GM12878 (cell line): ENCODE data around the gene CREG1. TPM values are rescaled to one million over a fixed set of nuclear protein-coding genes. Genes with fewer than 3 reads are reported as not detected.

Experiments
- ASH2L ChIP-seq: fragments of 300-600, 200-600 bp; sonication (generic); IDR thresholded peaks from 2 replicates; pipeline ENCODE4 v1.6.1; 2017; ENCODE audit warnings: low read depth, mild to moderate bottlenecking, borderline replicate concordance
- CBX3 ChIP-seq: fragments of 200-600 bp; sonication (generic); IDR thresholded peaks from 2 replicates; pipeline ENCODE4 v1.6.1; 2016; ENCODE audit warnings: low read depth, borderline replicate concordance
- CEBPB ChIP-seq, 2 experiments: fragments of 150-350 bp in 1 of 2; IDR thresholded peaks; 2 replicates each; pipeline ENCODE4 v1.6.1; 2012 to 2014; ENCODE audit warnings: low read depth in 2 of 2, low read length in 2 of 2, borderline replicate concordance in 1 of 2, inconsistent platforms in 1 of 2
- CHD1 ChIP-seq: IDR thresholded peaks from 2 replicates; pipeline ENCODE4 v1.6.1; 2012; ENCODE audit warnings: low read depth, low read length, improper control_type of control experiment
- EED ChIP-seq: sonication (generic); IDR thresholded peaks from 2 replicates; pipeline ENCODE4 v1.6.1; 2016; ENCODE audit warnings: antibody characterized with exemption, low read depth
- ETV6 ChIP-seq, 2 experiments: fragments of 450-650 bp in 1 of 2; IDR thresholded peaks in 1 of 2; conservative IDR thresholded peaks in 1 of 2; 2 replicates each; pipeline ENCODE4 v1.6.1; 2014; ENCODE audit warnings: antibody characterized with exemption in 1 of 2, borderline replicate concordance in 1 of 2, low read depth in 1 of 2, mild to moderate bottlenecking in 1 of 2, moderate library complexity in 1 of 2
- IKZF2 ChIP-seq, 2 experiments: fragments of 450-650 bp; IDR thresholded peaks; 2 replicates each; pipeline ENCODE4 v1.6.1; 2017; ENCODE audit warnings: mild to moderate bottlenecking in 2 of 2, moderate library complexity in 2 of 2
- IRF4 ChIP-seq: IDR thresholded peaks from 2 replicates; pipeline ENCODE4 v1.6.1; 2011; ENCODE audit warnings: low read depth, low read length
- JUNB ChIP-seq: IDR thresholded peaks from 2 replicates; pipeline ENCODE4 v1.6.1; 2016; ENCODE audit warnings: antibody characterized with exemption, mild to moderate bottlenecking
- KAT2A ChIP-seq: conservative IDR thresholded peaks from 2 replicates; pipeline ENCODE4 v1.6.1; 2011; ENCODE audit warnings: low read depth, low read length; ENCODE audit not compliant: control insufficient read depth
- MYB ChIP-seq: fragments of 150-350 bp; IDR thresholded peaks from 2 replicates; pipeline ENCODE4 v1.6.1; 2014; ENCODE audit warnings: mild to moderate bottlenecking, low read depth, low read length, borderline replicate concordance
- NFIC ChIP-seq: IDR thresholded peaks from 2 replicates; pipeline ENCODE4 v1.6.1; 2012; ENCODE audit warnings: low read depth, mild to moderate bottlenecking, inconsistent platforms, low read length, moderate library complexity
- NFYB ChIP-seq: IDR thresholded peaks from 2 replicates; pipeline ENCODE4 v1.6.1; 2011; ENCODE audit warnings: low read depth, mild to moderate bottlenecking, low read length, improper control_type of control experiment, moderate library complexity; ENCODE audit not compliant: insufficient read depth
- PAX5 ChIP-seq: IDR thresholded peaks from 2 replicates; pipeline ENCODE4 v1.6.1; 2011; ENCODE audit warnings: low read depth, low read length, borderline replicate concordance
- PML ChIP-seq: IDR thresholded peaks from 2 replicates; pipeline ENCODE4 v1.6.1; 2012; ENCODE audit warnings: low read length, inconsistent platforms
- RELA ChIP-seq: fragments of 450-650 bp; IDR thresholded peaks from 2 replicates; pipeline ENCODE4 v1.8.0; 2014; ENCODE audit warnings: borderline replicate concordance; ENCODE audit not compliant: partially characterized antibody
- RUNX3 ChIP-seq: IDR thresholded peaks from 2 replicates; pipeline ENCODE4 v1.6.1; 2012; ENCODE audit warnings: low read length, inconsistent platforms
- SMAD1 ChIP-seq: fragments of 450-650 bp; IDR thresholded peaks from 2 replicates; pipeline ENCODE4 v1.6.1; 2018; ENCODE audit warnings: mild to moderate bottlenecking, low read depth; ENCODE audit not compliant: partially characterized antibody
- SMC3 ChIP-seq: IDR thresholded peaks from 2 replicates; pipeline ENCODE4 v1.6.1; 2011; ENCODE audit warnings: low read length, improper control_type of control experiment, borderline replicate concordance
- SPI1 ChIP-seq: IDR thresholded peaks from 2 replicates; pipeline ENCODE4 v1.6.1; 2011; ENCODE audit warnings: low read depth, mild to moderate bottlenecking, low read length, moderate library complexity, borderline replicate concordance; ENCODE audit not compliant: insufficient read depth
- SRF ChIP-seq, 2 experiments: IDR thresholded peaks; 2 replicates each; pipeline ENCODE4 v1.6.1; 2011; ENCODE audit warnings: low read depth in 2 of 2, low read length in 2 of 2, mild to moderate bottlenecking in 1 of 2, moderate library complexity in 1 of 2
- TBL1XR1 ChIP-seq: IDR thresholded peaks from 2 replicates; pipeline ENCODE4 v1.6.1; 2012; ENCODE audit warnings: low read depth, low read length, improper control_type of control experiment
- TCF12 ChIP-seq: IDR thresholded peaks from 2 replicates; pipeline ENCODE4 v1.6.1; 2011; ENCODE audit warnings: low read depth, mild to moderate bottlenecking, low read length
- ZBED1 ChIP-seq: IDR thresholded peaks from 2 replicates; pipeline ENCODE4 v1.6.1; 2016; ENCODE audit warnings: borderline replicate concordance
- ZNF217 ChIP-seq: fragments of 450-650 bp; IDR thresholded peaks from 2 replicates; pipeline ENCODE4 v1.6.1; 2017; ENCODE audit warnings: antibody characterized with exemption, mild to moderate bottlenecking
- ZNF384 ChIP-seq: IDR thresholded peaks from 2 replicates; pipeline ENCODE4 v1.6.1; 2012; ENCODE audit warnings: low read depth, mild to moderate bottlenecking, low read length, improper control_type of control experiment, borderline replicate concordance
- ZNF622 ChIP-seq: fragments of 450-650 bp; IDR thresholded peaks from 2 replicates; pipeline ENCODE4 v1.6.1; 2017; ENCODE audit warnings: mild to moderate bottlenecking, inconsistent platforms
- ZSCAN29 ChIP-seq: fragments of 450-650 bp; IDR thresholded peaks from 2 replicates; pipeline ENCODE4 v1.6.1; 2017; ENCODE audit warnings: mild to moderate bottlenecking, moderate library complexity
- polyA plus RNA-seq, 11 experiments: library from polyadenylated mRNA; depleted of rRNA in 4 of 11; unstranded in 6 of 11; stranded (reverse) in 5 of 11; fragments of >200 nt; fragmentation: Nextera tagmentation in 4 of 11; fragmentation: Illumina TruSeq in 1 of 11; extraction: Ambion mirVana in 4 of 11; extraction: Trizol in 1 of 11; gene quantifications; 1 replicate in 1 of 11; 2 replicates in 10 of 11; pipeline versions ENCODE4 v1.2.1 to v1.2.3, GENCODE V29; 2011 to 2016; ENCODE audit warnings: inconsistent platforms in 2 of 11, missing spikeins in 2 of 11, low read depth in 1 of 11
- total RNA-seq, 4 experiments: library from RNA; depleted of rRNA in 3 of 4; stranded (reverse); fragments of >200 nt in 3 of 4; fragmentation: Illumina TruSeq in 1 of 4; extraction: Trizol in 1 of 4; gene quantifications; 2 replicates each; pipeline versions ENCODE4 v1.2.1 to v1.2.3, GENCODE V29; 2013 to 2021
- TF ChIP-seq, protein P1 (sequence below): fragments of 450-650 bp; IDR thresholded peaks from 2 replicates; pipeline ENCODE4 v1.6.1; 2014; ENCODE audit warnings: mild to moderate bottlenecking
- TF ChIP-seq, protein P2 (sequence below): fragments of 450-650 bp; IDR thresholded peaks from 2 replicates; pipeline ENCODE4 v1.6.1; 2018; ENCODE audit warnings: mild to moderate bottlenecking, low read depth, moderate library complexity; ENCODE audit not compliant: partially characterized antibody

CREG1 gene
- total and polyA plus RNA-seq, 10 of the 15 experiments (the other 5 are each of a cell fraction or from before 2014, with no cell fraction given) = 5.3 to 43.8 (median 22.1) TPM

DNA sequence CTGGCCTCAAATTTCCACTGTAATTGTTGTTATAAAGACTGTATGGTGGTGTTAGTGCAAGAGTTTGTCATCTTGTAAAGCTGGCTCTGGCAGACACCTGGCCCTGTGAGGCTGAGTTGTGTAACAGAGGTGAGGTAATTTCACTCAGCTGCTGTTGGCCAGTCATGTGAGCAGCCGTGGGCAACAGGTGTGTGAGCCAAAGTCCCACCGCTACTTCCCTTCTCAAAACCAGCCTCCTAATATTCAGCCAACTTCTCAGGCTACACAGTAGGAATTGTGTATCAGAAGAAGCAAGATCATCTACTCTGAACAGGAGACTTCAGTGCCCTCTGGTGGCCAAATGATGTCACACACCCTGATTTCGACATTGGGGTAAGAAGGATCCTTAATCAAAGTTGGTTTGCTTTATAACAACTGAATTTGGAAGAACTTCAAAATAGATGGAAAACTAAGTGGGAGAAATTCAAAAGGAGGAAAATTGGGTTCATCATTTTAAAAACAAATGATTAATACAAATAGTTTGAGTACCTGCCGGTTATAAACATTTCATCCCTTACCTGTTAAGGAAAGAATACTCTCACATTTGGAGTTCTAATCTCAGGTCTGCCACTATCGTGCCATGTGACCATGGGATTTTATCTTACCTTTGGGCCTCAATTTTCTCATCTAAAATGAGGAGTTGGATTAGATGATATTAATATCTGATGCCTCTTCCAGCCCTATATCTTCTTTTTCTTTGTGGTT, 2.6 kb upstream of the CREG1 start (continued):
- TF ChIP-seq, protein P1, sequence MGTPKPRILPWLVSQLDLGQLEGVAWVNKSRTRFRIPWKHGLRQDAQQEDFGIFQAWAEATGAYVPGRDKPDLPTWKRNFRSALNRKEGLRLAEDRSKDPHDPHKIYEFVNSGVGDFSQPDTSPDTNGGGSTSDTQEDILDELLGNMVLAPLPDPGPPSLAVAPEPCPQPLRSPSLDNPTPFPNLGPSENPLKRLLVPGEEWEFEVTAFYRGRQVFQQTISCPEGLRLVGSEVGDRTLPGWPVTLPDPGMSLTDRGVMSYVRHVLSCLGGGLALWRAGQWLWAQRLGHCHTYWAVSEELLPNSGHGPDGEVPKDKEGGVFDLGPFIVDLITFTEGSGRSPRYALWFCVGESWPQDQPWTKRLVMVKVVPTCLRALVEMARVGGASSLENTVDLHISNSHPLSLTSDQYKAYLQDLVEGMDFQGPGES = no peak
- TF ChIP-seq ZNF217 = no peak
- TF ChIP-seq SPI1 = no peak
- TF ChIP-seq CEBPB (IDR thresholded peaks at IDR 0.05; ENCODE audit: borderline replicate concordance in 1 of 2, low read depth in 2 of 2, low read length in 2 of 2) = no peak
- TF ChIP-seq ASH2L = no peak
- 0 out of 2 replicates have a peak, but pooled peaks have one; percentile 10 for TF ChIP-seq TCF12
- no peak for TF ChIP-seq ETV6 (conservative IDR thresholded peaks at IDR 0.05 in 1 of 2, IDR thresholded peaks at IDR 0.05 in 1 of 2; ENCODE audit: borderline replicate concordance in 1 of 2, low read depth in 1 of 2)
- TF ChIP-seq SMAD1 = no peak
- TF ChIP-seq NFYB = no peak
- no peak for TF ChIP-seq RUNX3
- no peak for TF ChIP-seq EED
- TF ChIP-seq CHD1 = no peak
- no peak for TF ChIP-seq TBL1XR1
- no peak for TF ChIP-seq NFIC
- no peak for TF ChIP-seq ZBED1
- no peak for TF ChIP-seq PML
- TF ChIP-seq JUNB = no peak
- no peak for TF ChIP-seq RELA
- no peak for TF ChIP-seq IKZF2 (IDR thresholded peaks at IDR 0.05)
- TF ChIP-seq PAX5 = peak; percentile 58; the same call in 1 of the 2 replicates
- no peak for TF ChIP-seq MYB
- TF ChIP-seq SRF (IDR thresholded peaks at IDR 0.05; ENCODE audit: low read depth in 2 of 2, low read length in 2 of 2) = no peak
- no peak for TF ChIP-seq KAT2A
- peak; percentile 66; the same call in 1 of the 2 replicates for TF ChIP-seq SMC3
- no peak for TF ChIP-seq ZSCAN29
- no peak for TF ChIP-seq CBX3
- no peak for TF ChIP-seq IRF4
- TF ChIP-seq, protein P2, sequence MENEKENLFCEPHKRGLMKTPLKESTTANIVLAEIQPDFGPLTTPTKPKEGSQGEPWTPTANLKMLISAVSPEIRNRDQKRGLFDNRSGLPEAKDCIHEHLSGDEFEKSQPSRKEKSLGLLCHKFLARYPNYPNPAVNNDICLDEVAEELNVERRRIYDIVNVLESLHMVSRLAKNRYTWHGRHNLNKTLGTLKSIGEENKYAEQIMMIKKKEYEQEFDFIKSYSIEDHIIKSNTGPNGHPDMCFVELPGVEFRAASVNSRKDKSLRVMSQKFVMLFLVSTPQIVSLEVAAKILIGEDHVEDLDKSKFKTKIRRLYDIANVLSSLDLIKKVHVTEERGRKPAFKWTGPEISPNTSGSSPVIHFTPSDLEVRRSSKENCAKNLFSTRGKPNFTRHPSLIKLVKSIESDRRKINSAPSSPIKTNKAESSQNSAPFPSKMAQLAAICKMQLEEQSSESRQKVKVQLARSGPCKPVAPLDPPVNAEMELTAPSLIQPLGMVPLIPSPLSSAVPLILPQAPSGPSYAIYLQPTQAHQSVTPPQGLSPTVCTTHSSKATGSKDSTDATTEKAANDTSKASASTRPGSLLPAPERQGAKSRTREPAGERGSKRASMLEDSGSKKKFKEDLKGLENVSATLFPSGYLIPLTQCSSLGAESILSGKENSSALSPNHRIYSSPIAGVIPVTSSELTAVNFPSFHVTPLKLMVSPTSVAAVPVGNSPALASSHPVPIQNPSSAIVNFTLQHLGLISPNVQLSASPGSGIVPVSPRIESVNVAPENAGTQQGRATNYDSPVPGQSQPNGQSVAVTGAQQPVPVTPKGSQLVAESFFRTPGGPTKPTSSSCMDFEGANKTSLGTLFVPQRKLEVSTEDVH = no peak
- no peak for TF ChIP-seq ZNF384
- TF ChIP-seq ZNF622 = no peak
